Measurements from ENCODE around the gene USP9X. TPM values are rescaled to one million over a fixed set of nuclear protein-coding genes. Genes with fewer than 3 reads are reported as not detected.

The USP9X gene
- total and polyA plus RNA-seq, 2 donors (not counting 3 experiments of a cell fraction or from before 2014, with no cell fraction given), result 13.7 to 66.8 TPM

- dilution Hi-C loops (cut with MboI; ENCODE audit: extremely low pct_ligation_motif_present, low sequenced_read_pairs), result no loop called here
- no peaks in the 10 kb centered on the region for H4K20me1 ChIP-seq (replicated peaks; ENCODE audit: control insufficient read depth, extremely low read depth, insufficient read depth, low read length)
- H3K9me1 ChIP-seq (replicated peaks; ENCODE audit: control insufficient read depth, extremely low read depth, insufficient read depth, low read length), result no peaks in the 10 kb centered on the region
- intact Hi-C loops (cut with micrococcal nuclease), result no loop called here
- DNase-seq (ENCODE audit: low read depth, low spot score) (no peak), FAIRE-seq (no peak)
- H3K9me3 ChIP-seq (replicated peaks; ENCODE audit: control insufficient read depth, insufficient read depth, low read length), result no peaks in the 10 kb centered on the region
- BruUV-seq (replicated peaks), result no TSS peak
- H2AFZ ChIP-seq (ENCODE audit: low read depth, low read length), result no peak overlapping the region
- no peaks in the 10 kb centered on the region for H3K36me3 ChIP-seq (ENCODE audit: control insufficient read depth in 2 of 2, extremely low read depth in 1 of 2, insufficient read depth in 2 of 2, low read length in 2 of 2)
- H3K4me2 ChIP-seq (ENCODE audit: insufficient read depth, low read length), result no peak overlapping the region
- H3K27me3 ChIP-seq (ENCODE audit: control insufficient read depth in 2 of 2, insufficient read depth in 2 of 2, low read length in 2 of 2), result no peaks in the 10 kb centered on the region
- peaks cover 3% of the 10 kb centered on the region for H3K4me1 ChIP-seq (ENCODE audit: control insufficient read depth, extremely low read depth, insufficient read depth, low read length)
- H3K27ac ChIP-seq (ENCODE audit: insufficient read depth, low read depth, low read length), result no peak overlapping the region
- ChIA-PET POLR2A (no interaction called here), CTCF (no interaction called here)
- no peak for TF ChIP-seq EZH2 (IDR thresholded peaks at IDR 0.05; ENCODE audit: borderline replicate concordance, low read depth, low read length, severe bottlenecking)
- no peak for TF ChIP-seq MAX (IDR thresholded peaks at IDR 0.05; ENCODE audit: insufficient read depth, insufficient read length)
- TF ChIP-seq POLR2A (IDR thresholded peaks at IDR 0.05; ENCODE audit: low read depth, low read length), result no peak
- TF ChIP-seq MYC (IDR thresholded peaks at IDR 0.05; ENCODE audit: low read depth, low read length), result no peak
- H3K79me2 ChIP-seq (ENCODE audit: control insufficient read depth, insufficient read depth, low read length), result peaks cover 7% of the 10 kb centered on the region
- no peak overlapping the region for H3K9ac ChIP-seq (replicated peaks; ENCODE audit: extremely low read depth, insufficient read depth, low read length)
- no peak overlapping the region for H3K4me3 ChIP-seq (replicated peaks in 1 of 3; ENCODE audit: insufficient read depth in 1 of 3, low read depth in 1 of 3, low read length in 3 of 3)
Measured at GRCh38 chrX:41177297-41177696, 92.1 kb downstream of the USP9X start.

- Histone ChIP-seq H3K9ac (replicated peaks; ENCODE audit: extremely low read depth, insufficient read depth, low read length) (no peak overlapping the region), H4K20me1 (replicated peaks; ENCODE audit: control insufficient read depth, extremely low read depth, insufficient read depth, low read length) (no peaks in the 10 kb centered on the region), H3K27ac (ENCODE audit: insufficient read depth, low read depth, low read length) (no peak overlapping the region), H3K4me2 (ENCODE audit: insufficient read depth, low read length) (no peak overlapping the region), H3K4me3 (replicated peaks in 1 of 3; ENCODE audit: insufficient read depth in 1 of 3, low read depth in 1 of 3, low read length in 3 of 3) (no peak overlapping the region), H3K4me1 (ENCODE audit: control insufficient read depth, extremely low read depth, insufficient read depth, low read length) (peaks cover 3% of the 10 kb centered on the region), H3K79me2 (ENCODE audit: control insufficient read depth, insufficient read depth, low read length) (peaks cover 7% of the 10 kb centered on the region), H3K36me3 (ENCODE audit: control insufficient read depth in 2 of 2, extremely low read depth in 1 of 2, insufficient read depth in 2 of 2, low read length in 2 of 2) (no peaks in the 10 kb centered on the region), H3K9me3 (replicated peaks; ENCODE audit: control insufficient read depth, insufficient read depth, low read length) (no peaks in the 10 kb centered on the region), H2AFZ (ENCODE audit: low read depth, low read length) (no peak overlapping the region), H3K9me1 (replicated peaks; ENCODE audit: control insufficient read depth, extremely low read depth, insufficient read depth, low read length) (no peaks in the 10 kb centered on the region), H3K27me3 (ENCODE audit: control insufficient read depth in 2 of 2, insufficient read depth in 2 of 2, low read length in 2 of 2) (no peaks in the 10 kb centered on the region)
- BruUV-seq (replicated peaks), result no TSS peak
- ChIA-PET POLR2A (no interaction called here), CTCF (interaction anchor here (1.4 kb wide), 1 partner anchor 63 kb away, joined by 3 read pairs; no protein-coding TSS in a partner anchor)
- peak; percentile 40 for FAIRE-seq
- no peak for TF ChIP-seq GATA2 (IDR thresholded peaks at IDR 0.05; ENCODE audit: insufficient read depth, insufficient read length, low read depth, low read length)
- TF ChIP-seq EZH2 (IDR thresholded peaks at IDR 0.05; ENCODE audit: borderline replicate concordance, low read depth, low read length, severe bottlenecking), result no peak
- TF ChIP-seq POLR2A (IDR thresholded peaks at IDR 0.05; ENCODE audit: low read depth, low read length), result no peak
- no peak for TF ChIP-seq FOS (IDR thresholded peaks at IDR 0.05; ENCODE audit: borderline replicate concordance, insufficient read depth, low read length)
- TF ChIP-seq JUN (IDR thresholded peaks at IDR 0.05; ENCODE audit: borderline replicate concordance, insufficient read depth, insufficient read length, low read depth), result no peak
- no peak for TF ChIP-seq MAX (IDR thresholded peaks at IDR 0.05; ENCODE audit: insufficient read depth, insufficient read length)
- intact Hi-C loops (cut with micrococcal nuclease) (no loop called here), dilution Hi-C loops (cut with MboI; ENCODE audit: extremely low pct_ligation_motif_present, low sequenced_read_pairs) (no loop called here)
- no peak for DNase-seq (ENCODE audit: low read depth, low spot score)
Measured at GRCh38 chrX:41178201-41178600, 93.0 kb downstream of the USP9X start.
